Activated CD4-positive, alpha-beta T cell treated with anti-CD3 and anti-CD28 coated beads, Interleukin-2, Interleukin-4, amounts not matched to agents 100 ng/mL and 50 ng/mL, durations not matched to agents 16 hours and 8 hours (primary cell): ENCODE results near the gene HYKK.
A peak's percentile ranks its signal among the peaks of the same experiment; 100 is the strongest.
"Not testable (repeated sequence)": the region's sequence is repeated elsewhere in the genome, so short reads cannot be mapped to it uniquely, and the experiment has no call there.

Experiments used
- DNase-seq: peaks from one replicate; pipeline ENCODE4 v3.0.0-alpha.2; 2020; ENCODE audit warnings: low spot score

The HYKK gene

GRCh38 chr15:78506971-78507830 is at the start of gene HYKK:
Gene HYKK (plus strand): TSS chr15:78507577. CDS start chr15:78513089, 5,512 bp downstream.
- DNase-seq, result peak; percentile 84

- DNase-seq, result no peak
Observed at GRCh38 chr15:78460737-78461136, 46.6 kb upstream of the HYKK start.

GRCh38 chr15:78461171-78461888 is 46.0 kb upstream of the HYKK start:
- no peak for DNase-seq

- DNase-seq, result no peak
Observed at GRCh38 chr15:78469031-78469430, 38.3 kb upstream of the HYKK start.

GRCh38 chr15:78477295-78477694 is 30.1 kb upstream of the HYKK start:
- DNase-seq, result no peak

GRCh38 chr15:78479650-78480049 is 27.7 kb upstream of the HYKK start:
- DNase-seq, result no peak

GRCh38 chr15:78481917-78482316 is 25.5 kb upstream of the HYKK start:
- DNase-seq, result no peak

- DNase-seq, result no peak
Observed at GRCh38 chr15:78492872-78493271, 14.5 kb upstream of the HYKK start.

GRCh38 chr15:78501857-78502256 is 5.5 kb upstream of the HYKK start:
- no peak for DNase-seq

GRCh38 chr15:78502641-78503040 is 4.7 kb upstream of the HYKK start:
- no peak for DNase-seq

- no peak for DNase-seq
Observed at GRCh38 chr15:78507831-78508160, 419 bp downstream of the HYKK start.

GRCh38 chr15:78508272-78508671 is 895 bp downstream of the HYKK start:
- no peak for DNase-seq

GRCh38 chr15:78509726-78510312 is 2.4 kb downstream of the HYKK start:
- DNase-seq, result no peak

- DNase-seq, result not testable (repeated sequence)
Observed at GRCh38 chr15:78520035-78520434, 12.7 kb downstream of the HYKK start.

GRCh38 chr15:78524230-78524629 is 16.9 kb downstream of the HYKK start:
- no peak for DNase-seq

GRCh38 chr15:78527325-78527724 is 19.9 kb downstream of the HYKK start:
- DNase-seq, result no peak

GRCh38 chr15:78533331-78533730 is 26.0 kb downstream of the HYKK start:
- DNase-seq, result no peak

GRCh38 chr15:78536134-78536533 is 28.8 kb downstream of the HYKK start:
- DNase-seq, result no peak

- DNase-seq, result no peak
Observed at GRCh38 chr15:78537266-78537905, 30.0 kb downstream of the HYKK start.

- DNase-seq, result no peak
Observed at GRCh38 chr15:78538358-78538757, 31.0 kb downstream of the HYKK start.

GRCh38 chr15:78539464-78540140 is 32.2 kb downstream of the HYKK start:
- DNase-seq, result not testable (repeated sequence)
